Measurements from ENCODE around the gene DLEU7. TPM values are rescaled to one million over a fixed set of nuclear protein-coding genes. Genes with fewer than 3 reads are reported as not detected.

DLEU7 gene
- total RNA-seq, 1 experiment from 2014 or later = not detected

DNA sequence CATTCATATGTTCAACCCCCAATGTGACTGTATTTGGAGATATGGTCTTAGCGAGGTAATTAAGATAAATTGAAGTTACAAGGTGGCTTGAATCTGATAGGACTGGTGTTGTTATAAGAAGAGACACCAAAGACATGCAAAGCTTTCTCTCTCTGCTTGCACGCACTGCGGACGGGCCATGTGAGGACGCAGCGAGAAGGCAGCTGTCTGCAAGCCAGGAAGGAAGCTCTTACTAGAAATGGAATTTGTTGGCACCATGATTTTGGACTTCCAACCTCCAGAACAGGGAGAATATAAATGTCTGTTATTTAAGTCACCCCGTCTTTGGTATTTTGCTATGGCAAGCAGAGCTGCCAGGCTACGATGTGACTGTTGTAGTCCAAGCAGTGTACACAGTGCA lies 4.8 kb downstream of the DLEU7 start:
- Histone ChIP-seq H3K9me3 (replicated peaks) (no peaks in the 10 kb centered on the region), H3K4me3 (no peak overlapping the region), H3K27ac (no peak overlapping the region), H3K27me3 (replicated peaks) (no peaks in the 10 kb centered on the region), H3K36me3 (no peaks in the 10 kb centered on the region), H3K4me1 (replicated peaks) (no peaks in the 10 kb centered on the region)
- no peak for DNase-seq (ENCODE audit: low read depth in 1 of 2, low spot score in 2 of 2)

DNA sequence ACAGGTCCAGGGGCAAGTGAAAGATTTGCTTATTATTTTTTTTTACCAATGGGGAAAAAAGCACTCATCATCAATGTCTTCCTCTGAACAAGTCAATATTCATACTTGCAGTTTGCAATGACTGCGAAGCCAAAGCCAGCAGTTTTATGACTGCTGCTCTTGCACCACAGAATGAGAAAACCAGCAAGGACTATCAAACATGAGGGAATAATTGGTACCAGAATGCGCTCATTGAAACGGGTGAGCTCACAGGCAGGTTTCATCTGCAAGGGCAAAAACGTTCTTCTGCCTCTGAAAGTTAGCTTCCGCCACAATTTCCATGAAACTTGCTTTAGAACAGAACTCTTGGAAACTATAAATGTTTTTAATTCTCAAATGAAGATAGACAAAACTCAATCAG lies 5.5 kb downstream of the DLEU7 start:
- no peaks in the 10 kb centered on the region for H3K4me1 ChIP-seq (replicated peaks)
- no peak overlapping the region for H3K27ac ChIP-seq
- no peaks in the 10 kb centered on the region for H3K27me3 ChIP-seq (replicated peaks)
- no peaks in the 10 kb centered on the region for H3K9me3 ChIP-seq (replicated peaks)
- DNase-seq (ENCODE audit: low read depth in 1 of 2, low spot score in 2 of 2) = no peak
- H3K4me3 ChIP-seq = no peak overlapping the region
- no peaks in the 10 kb centered on the region for H3K36me3 ChIP-seq

DNA sequence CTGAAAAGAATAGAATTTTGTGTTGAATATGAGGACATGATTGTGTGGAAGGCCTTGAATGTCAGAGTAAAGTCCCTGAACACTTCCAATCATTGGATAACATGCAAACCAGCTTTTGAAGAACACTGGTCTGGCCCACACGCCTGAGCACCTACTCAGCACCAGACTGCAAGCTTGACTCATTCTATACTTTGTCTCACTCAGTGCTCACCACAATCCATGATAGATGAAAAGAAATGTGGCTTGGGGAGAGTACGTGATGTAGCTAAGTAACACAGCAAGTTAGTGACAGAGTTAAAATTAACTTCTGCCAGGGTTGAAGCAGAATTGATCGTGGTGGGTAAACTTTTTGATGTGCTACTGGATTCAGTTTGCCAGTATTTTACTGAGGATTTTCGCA lies 12.0 kb downstream of the DLEU7 start:
- Histone ChIP-seq H3K27me3 (replicated peaks) (no peaks in the 10 kb centered on the region), H3K9me3 (replicated peaks) (no peaks in the 10 kb centered on the region), H3K27ac (no peak overlapping the region), H3K36me3 (no peaks in the 10 kb centered on the region), H3K4me1 (replicated peaks) (no peaks in the 10 kb centered on the region), H3K4me3 (no peak overlapping the region)
- no peak for DNase-seq (ENCODE audit: low read depth in 1 of 2, low spot score in 2 of 2)

DNA sequence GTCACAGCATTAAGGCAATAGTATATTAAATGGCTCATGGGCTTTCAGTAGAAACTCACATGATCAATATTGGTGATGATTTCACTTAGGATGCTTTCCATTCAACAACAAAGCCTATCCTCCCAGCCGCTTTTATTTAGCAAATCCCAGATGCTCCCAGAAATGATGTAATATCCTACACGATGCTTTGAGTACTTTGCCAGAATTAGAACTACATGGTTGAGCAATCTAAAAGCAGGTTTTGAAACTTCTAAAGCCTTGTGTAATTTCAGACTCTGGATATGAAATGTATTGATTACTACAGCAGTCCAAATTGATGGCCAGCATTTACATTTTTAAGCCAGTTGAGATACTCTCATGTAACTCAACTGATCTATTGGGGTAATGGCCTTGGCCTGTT lies 13.6 kb downstream of the DLEU7 start:
- H3K27ac ChIP-seq = no peak overlapping the region
- no peak for DNase-seq (ENCODE audit: low read depth in 1 of 2, low spot score in 2 of 2)
- H3K4me3 ChIP-seq = no peak overlapping the region
- H3K36me3 ChIP-seq = no peaks in the 10 kb centered on the region
- H3K4me1 ChIP-seq (replicated peaks) = no peaks in the 10 kb centered on the region
- no peaks in the 10 kb centered on the region for H3K9me3 ChIP-seq (replicated peaks)
- H3K27me3 ChIP-seq (replicated peaks) = no peaks in the 10 kb centered on the region

DNA sequence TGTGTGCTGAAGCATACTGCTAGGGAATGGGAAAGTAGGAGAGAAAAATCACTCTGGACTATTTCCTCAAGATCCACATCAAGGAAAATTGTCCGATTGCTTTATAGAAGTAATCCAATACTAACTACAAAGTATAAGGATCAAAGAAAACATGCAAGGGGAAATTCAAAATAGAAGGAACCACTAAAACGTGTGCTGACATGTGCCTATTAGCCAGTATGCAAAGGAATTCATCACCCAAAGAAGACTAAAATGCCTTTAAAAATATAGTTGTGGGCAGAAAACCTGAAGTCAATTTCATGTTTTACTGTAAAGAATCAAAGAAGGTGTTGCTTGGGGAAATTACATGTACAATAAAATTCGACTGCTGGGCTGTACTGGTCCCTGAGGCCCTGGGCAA lies 14.3 kb downstream of the DLEU7 start:
- no peaks in the 10 kb centered on the region for H3K27me3 ChIP-seq (replicated peaks)
- H3K4me1 ChIP-seq (replicated peaks) = no peaks in the 10 kb centered on the region
- H3K27ac ChIP-seq = no peak overlapping the region
- no peaks in the 10 kb centered on the region for H3K9me3 ChIP-seq (replicated peaks)
- no peaks in the 10 kb centered on the region for H3K36me3 ChIP-seq
- H3K4me3 ChIP-seq = no peak overlapping the region
- no peak for DNase-seq (ENCODE audit: low read depth in 1 of 2, low spot score in 2 of 2)

DNA sequence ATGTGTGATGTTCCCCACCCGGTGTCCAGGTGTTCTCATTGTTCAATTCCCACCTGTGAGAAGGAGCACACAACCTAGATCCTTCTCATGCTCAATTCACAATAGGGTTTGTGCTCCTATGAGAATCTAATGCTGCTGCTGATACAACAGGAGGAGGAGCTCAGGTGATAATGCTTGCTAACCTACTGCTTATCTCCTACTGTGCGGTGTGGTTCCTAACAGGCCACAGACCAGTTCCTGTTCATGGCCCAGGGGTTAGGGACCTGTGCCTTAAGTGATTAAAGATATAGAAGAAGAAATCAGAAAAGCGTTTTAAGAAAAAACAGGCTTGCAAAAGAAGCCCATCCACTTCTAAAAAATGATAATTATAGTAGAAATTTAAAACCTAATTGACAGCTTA lies 17.5 kb downstream of the DLEU7 start:
- Histone ChIP-seq H3K4me3 (no peak overlapping the region), H3K9me3 (replicated peaks) (no peaks in the 10 kb centered on the region), H3K36me3 (no peaks in the 10 kb centered on the region), H3K4me1 (replicated peaks) (no peaks in the 10 kb centered on the region), H3K27me3 (replicated peaks) (no peaks in the 10 kb centered on the region), H3K27ac (no peak overlapping the region)
- no peak for DNase-seq (ENCODE audit: low read depth in 1 of 2, low spot score in 2 of 2)

DNA sequence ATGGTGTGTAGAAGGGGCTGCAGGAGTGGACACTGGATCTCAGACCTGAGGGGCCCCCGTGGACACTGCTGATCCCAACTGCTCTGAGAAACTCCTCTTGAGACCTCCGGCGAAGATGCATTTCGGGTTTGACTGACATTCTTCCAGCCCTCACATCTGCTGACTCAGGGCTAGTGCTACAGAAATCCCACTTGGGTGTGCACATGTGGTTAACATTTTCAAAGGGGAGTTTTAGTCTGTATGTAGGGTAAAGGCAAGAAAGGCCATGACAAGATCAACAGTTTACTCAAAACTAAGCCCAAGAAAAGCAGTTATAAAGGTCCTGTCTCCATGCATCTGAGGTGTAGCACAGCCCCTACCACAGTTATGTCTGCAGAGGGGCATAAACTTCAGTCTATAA lies 31.2 kb downstream of the DLEU7 start:
- no peak for DNase-seq (ENCODE audit: low read depth in 1 of 2, low spot score in 2 of 2)
- H3K27me3 ChIP-seq (replicated peaks) = no peaks in the 10 kb centered on the region
- H3K9me3 ChIP-seq (replicated peaks) = no peaks in the 10 kb centered on the region
- H3K36me3 ChIP-seq = no peaks in the 10 kb centered on the region
- no peak overlapping the region for H3K27ac ChIP-seq
- no peaks in the 10 kb centered on the region for H3K4me1 ChIP-seq (replicated peaks)
- no peak overlapping the region for H3K4me3 ChIP-seq

DNA sequence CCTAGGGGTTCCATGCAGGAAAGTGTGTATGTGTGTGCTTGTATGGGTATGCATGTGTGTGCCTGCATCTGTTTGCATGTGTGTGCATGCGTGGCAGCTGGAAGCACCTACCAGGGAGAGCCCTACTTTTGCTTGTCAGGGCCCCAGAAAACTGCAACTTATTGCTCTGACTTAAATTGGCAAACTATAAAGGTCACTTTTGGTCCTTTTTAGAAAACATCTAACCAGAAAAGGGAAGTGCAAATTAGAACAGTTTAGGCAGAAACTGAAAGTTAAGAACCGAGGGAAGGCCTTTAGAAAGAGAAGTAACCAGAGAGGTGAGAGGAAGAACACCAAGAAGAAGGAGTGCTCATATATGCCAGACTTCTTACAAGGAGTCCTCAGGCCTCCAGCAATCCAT lies 32.5 kb downstream of the DLEU7 start:
- H3K4me3 ChIP-seq = no peak overlapping the region
- no peak overlapping the region for H3K27ac ChIP-seq
- no peaks in the 10 kb centered on the region for H3K9me3 ChIP-seq (replicated peaks)
- H3K36me3 ChIP-seq = no peaks in the 10 kb centered on the region
- no peaks in the 10 kb centered on the region for H3K27me3 ChIP-seq (replicated peaks)
- DNase-seq (ENCODE audit: low read depth in 1 of 2, low spot score in 2 of 2) = no peak
- no peaks in the 10 kb centered on the region for H3K4me1 ChIP-seq (replicated peaks)

DNA sequence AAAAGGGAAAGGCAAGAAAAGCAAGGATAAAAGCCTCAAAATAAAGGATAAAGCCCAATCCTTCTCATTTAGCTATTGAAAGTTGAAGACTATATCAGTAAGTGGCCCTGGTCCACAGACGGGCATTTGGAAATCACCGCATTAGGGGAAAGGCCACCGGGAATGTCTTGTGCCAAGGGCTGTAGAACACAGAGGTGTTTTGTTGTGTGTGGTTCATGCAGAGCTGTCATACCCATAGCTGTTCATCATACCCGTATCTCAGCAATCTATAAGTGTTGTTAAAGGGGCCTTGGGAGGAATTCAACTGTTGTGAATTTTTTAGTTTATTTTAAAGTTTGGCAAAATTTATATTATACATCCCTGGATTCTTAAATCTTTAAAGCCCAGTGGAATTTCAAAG lies 33.0 kb downstream of the DLEU7 start:
- no peaks in the 10 kb centered on the region for H3K27me3 ChIP-seq (replicated peaks)

DNA sequence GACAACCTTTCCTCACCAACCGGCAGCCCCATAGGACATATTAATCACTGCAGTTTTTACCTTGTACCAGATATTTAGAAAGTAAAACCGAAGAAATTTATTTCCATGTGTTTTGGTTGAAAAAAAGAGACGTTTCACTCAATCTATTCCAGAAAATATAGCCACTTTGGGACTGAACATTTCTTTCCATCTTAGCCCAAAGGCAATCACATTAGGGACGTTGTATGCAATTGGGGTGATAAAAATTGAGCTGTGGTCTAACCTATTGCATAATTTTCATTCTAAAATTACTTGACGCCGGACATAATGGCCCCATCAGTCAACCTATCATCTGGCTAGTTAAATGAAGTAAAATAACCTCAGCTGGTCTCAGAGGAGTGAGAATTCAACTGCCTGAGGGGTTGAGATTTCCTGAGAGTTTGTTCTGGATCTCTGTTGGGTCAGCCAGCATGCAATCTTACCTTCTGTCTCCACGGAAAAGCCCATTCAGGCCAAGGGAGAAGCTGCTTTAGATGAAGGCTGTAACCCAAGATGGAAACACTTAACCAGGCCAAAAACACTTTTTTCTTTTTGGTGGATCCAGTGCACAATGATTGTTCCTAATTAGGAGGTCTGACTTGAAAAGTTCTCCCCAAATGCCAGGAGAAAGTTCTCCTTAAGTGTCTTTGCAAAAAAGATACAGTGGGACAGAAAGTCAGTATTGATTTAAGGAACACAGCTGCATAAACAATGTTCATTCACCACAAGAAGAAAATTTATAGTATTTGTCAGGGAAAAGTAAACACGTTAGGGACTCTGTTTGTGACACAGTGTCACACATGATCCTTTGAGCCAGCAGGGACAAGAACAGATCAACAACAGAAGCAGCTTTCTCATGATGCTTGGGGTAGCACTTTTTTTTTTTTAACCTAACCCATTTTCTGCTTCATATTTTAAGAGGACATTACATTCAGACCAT lies 34.1 kb downstream of the DLEU7 start:
- Histone ChIP-seq H3K36me3 (no peaks in the 10 kb centered on the region), H3K9me3 (replicated peaks) (no peaks in the 10 kb centered on the region), H3K4me3 (no peak overlapping the region), H3K27me3 (replicated peaks) (no peaks in the 10 kb centered on the region), H3K27ac (no peak overlapping the region), H3K4me1 (replicated peaks) (no peaks in the 10 kb centered on the region)
- no peak for DNase-seq (ENCODE audit: low read depth in 1 of 2, low spot score in 2 of 2)

More for the DNA sequence above, 33.0 kb downstream of the DLEU7 start:
- DNase-seq (ENCODE audit: low read depth in 1 of 2, low spot score in 2 of 2) = no peak
- Histone ChIP-seq H3K9me3 (replicated peaks) (no peaks in the 10 kb centered on the region), H3K4me1 (replicated peaks) (no peaks in the 10 kb centered on the region), H3K4me3 (no peak overlapping the region), H3K27ac (no peak overlapping the region), H3K36me3 (no peaks in the 10 kb centered on the region)

DNA sequence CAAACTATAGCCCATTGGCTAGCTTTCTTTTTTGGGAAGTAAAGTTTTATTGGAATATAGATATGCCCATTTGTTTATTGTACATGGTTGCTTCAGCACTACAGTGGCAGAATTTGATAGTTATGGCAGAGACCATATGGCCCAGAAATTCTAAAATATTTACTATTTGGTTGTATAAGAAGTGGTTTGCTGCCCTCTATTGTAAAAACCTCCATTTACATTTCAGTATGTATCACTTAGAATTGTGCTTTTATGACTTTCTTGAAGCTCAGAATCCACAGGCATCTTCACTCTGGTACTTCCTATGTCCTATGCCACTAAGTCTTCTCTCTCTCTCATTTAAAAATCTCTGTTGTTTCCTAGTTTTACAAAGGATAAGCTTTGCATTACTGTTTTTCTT lies 37.7 kb downstream of the DLEU7 start:
- Histone ChIP-seq H3K4me3 (no peak overlapping the region), H3K27me3 (replicated peaks) (no peaks in the 10 kb centered on the region), H3K9me3 (replicated peaks) (no peaks in the 10 kb centered on the region), H3K36me3 (no peaks in the 10 kb centered on the region), H3K27ac (no peak overlapping the region), H3K4me1 (replicated peaks) (0 out of 2 replicates have a peak, but pooled peaks cover 2% of the 10 kb centered on the region)
- DNase-seq (ENCODE audit: low read depth in 1 of 2, low spot score in 2 of 2) = no peak

DNA sequence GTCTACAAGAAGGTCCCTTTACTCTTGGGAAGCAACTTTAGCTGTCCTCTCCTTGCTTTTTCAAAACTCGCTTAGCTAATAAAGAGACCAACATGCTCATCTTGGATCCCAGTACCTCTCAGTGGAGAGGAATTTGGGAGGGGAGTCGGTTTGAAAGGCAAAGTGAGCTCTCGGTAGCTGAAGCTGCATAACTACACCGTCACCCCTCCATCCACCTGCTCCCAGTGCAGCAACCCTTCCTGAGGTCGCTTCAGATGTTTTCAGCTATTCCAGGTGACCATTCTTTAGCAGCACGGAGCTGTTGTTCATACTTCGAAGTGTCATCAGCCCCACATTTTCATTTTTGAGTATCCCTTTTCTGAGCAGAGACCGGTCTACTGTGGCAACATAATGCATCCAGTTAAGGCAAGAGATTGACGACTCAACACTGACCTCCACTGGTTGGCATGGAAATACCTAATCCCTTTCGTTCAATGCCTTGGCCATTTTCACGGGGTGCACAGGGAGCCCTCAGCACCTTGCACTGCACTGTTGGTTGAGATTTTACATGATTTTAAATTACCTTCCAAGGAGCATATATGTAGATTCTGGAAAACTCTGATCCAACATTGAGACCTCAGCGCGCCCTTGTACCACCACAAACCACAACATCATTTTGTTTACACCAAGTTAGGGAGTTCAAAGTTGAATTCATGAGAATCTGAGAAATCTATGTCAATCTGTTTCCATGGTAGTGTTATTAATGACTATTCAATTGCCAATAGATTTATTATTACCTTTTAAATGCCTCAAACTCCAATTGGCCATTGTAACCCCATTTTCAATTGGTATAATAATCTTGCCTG lies 42.2 kb downstream of the DLEU7 start:
- H3K9me3 ChIP-seq (replicated peaks) = no peaks in the 10 kb centered on the region
- peak in 1 of 2 experiments; percentile 8 for DNase-seq (ENCODE audit: low read depth in 1 of 2, low spot score in 2 of 2)
- no peak overlapping the region for H3K4me3 ChIP-seq
- peaks cover 20% of the 10 kb centered on the region for H3K4me1 ChIP-seq (replicated peaks)
- no peaks in the 10 kb centered on the region for H3K27me3 ChIP-seq (replicated peaks)
- no peak overlapping the region for H3K27ac ChIP-seq
- H3K36me3 ChIP-seq = no peaks in the 10 kb centered on the region

DNA sequence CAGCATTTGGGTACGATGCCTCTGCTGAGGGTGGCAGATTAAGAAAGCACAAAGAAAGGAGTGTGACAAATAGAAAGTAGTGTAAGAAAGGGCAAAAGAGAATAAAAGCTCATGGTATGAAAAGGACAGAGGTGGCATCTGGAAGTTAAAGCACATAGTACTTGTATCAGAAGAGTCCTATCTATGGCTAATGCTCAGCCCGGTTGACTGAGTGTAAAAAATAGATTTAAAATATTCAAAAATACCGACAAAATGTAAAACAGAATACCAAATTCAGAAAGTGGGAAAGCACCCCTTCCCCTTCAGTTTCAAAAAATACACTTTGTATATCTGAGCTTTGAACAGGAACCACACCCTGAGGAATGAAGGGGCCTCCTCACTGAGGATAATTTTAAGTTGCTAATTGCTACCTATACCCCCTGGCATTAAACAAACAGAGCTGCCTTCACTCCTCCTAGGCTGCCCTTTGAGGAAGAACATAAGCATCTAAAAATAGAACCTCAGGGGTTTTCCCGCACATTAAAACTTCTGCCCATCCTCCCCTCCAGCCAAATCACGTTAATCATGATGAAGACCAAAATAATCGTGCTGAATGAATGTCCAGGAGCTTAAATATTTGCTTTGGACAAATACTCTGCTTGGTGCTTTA lies 43.3 kb downstream of the DLEU7 start:
- peaks cover 20% of the 10 kb centered on the region for H3K4me1 ChIP-seq (replicated peaks)
- no peaks in the 10 kb centered on the region for H3K27me3 ChIP-seq (replicated peaks)
- no peak overlapping the region for H3K4me3 ChIP-seq
- no peaks in the 10 kb centered on the region for H3K9me3 ChIP-seq (replicated peaks)
- H3K36me3 ChIP-seq = no peaks in the 10 kb centered on the region
- H3K27ac ChIP-seq = no peak overlapping the region
- no peak for DNase-seq (ENCODE audit: low read depth in 1 of 2, low spot score in 2 of 2)

DNA sequence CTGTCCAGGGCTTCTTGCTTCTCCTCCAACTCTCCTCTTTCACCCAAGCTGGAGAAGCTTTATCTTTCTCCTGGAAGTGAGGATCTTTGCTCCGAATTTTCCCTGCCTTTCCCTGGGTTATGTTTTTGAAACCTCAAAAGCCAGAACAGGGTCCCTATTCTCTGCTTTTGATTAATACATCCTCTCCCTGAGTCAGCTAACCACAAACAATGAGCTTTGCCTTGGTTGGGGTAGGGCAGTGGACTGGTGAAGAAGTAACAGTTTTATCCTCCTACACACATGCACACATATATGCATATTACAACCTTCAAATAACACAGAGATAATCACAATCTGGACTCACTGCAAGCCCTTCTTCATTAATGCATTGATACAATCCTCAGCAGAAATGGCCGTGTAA lies 44.6 kb downstream of the DLEU7 start:
- H3K27me3 ChIP-seq (replicated peaks) = no peaks in the 10 kb centered on the region
- H3K36me3 ChIP-seq = no peaks in the 10 kb centered on the region
- no peaks in the 10 kb centered on the region for H3K9me3 ChIP-seq (replicated peaks)
- H3K27ac ChIP-seq = no peak overlapping the region
- DNase-seq (ENCODE audit: low read depth in 1 of 2, low spot score in 2 of 2) = peak in 1 of 2 experiments; percentile 4
- no peak overlapping the region for H3K4me3 ChIP-seq
- peaks cover 20% of the 10 kb centered on the region for H3K4me1 ChIP-seq (replicated peaks)
